ENCODE data around the gene MR1.

Gene MR1

DNA sequence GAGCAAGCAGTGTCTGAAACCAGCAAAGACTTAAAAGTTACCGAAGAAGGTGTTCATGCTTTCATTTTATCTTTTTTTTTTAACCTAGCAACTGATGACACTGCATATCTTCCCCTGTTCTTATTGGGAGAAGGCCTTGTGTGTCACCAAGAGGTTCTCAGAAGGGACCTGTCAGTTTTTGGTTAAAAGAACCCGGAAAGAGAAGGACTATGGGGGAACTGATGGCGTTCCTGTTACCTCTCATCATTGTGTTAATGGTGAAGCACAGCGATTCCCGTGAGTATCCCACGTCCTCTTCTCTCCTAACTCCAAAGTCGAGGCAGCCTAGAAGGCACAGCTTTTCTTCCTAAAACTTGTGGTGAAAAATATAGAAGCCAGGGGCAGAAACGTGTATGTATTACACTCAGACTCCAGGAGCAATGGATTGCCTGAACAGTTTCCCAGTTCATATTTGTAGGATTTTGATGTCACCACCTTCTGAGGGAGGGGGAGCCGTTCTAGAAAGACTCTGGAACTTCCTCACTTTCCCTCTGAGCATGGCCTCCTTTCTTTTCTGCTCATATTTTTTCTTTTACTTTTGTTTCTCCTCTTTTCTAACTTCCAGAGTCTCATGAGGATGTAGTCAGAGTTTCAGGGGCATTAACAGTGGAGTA is at the start of gene MR1:
TSS of gene MR1 (plus strand) at position 185 of the 653 bp plus-strand sequence. CDS start at position 210, 25 bp downstream.
- DNase-seq (ENCODE audit: low read depth in 2 of 2) = no peak

DNA sequence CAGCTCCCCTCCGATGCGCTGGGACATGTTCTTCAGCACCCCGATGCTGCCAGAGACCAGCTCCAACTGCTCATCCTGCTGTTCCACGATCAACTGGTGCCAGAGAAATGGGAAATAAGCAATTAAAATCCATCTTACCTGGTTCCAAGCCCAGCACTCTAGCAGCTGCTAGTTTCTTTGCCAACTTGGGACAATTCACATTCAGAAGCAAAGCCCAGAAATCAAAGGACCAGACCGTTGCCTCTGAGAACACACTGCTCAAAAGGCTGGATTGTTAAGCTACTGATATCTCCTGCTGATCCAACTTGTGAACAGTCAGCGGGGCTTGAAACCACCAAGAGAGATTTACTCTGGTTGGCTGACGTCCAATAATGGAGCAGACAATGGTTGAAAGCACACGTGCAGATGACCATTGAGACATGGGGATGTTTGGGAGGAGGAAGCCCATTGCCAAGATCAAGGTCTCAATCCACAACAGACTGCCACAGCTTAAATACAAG is 45.5 kb upstream of the MR1 start:
- no peak for DNase-seq (ENCODE audit: low read depth in 2 of 2)

GRCh38 chr1:180994262-180994661 is 39.5 kb upstream of the MR1 start:
- DNase-seq (ENCODE audit: low read depth in 2 of 2) = no peak

DNA sequence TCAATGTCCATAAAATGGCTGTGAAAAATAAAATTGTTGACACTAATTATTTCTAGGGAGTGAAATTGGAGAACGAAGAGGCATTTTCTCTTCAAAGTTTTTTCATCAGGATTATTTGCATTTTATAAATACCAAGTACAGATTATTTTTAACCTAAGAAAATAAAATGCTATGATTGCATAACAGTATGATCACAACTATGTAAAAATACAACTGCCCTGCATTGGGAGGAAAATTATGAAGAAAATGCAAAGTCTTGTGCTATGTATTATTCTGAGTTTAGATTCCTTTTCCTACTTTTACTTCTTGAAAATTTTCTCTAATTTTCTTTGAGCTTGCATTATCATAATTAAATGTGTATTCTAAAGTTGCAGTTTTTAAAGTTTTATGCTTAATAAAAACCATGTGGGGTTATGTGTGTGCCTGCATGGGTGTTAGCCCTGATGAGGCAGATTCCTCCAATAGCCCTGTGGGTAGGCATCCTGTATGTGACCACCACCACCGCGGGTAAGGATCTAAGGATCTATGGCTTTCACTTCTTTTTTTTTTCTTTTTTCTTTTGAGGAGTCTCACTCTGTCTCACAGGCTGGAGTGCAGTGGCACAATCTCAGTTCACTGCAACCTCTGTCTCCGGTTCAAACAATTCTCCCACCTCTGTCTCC is 35.8 kb upstream of the MR1 start:
- no peak for DNase-seq (ENCODE audit: low read depth in 2 of 2)

DNA sequence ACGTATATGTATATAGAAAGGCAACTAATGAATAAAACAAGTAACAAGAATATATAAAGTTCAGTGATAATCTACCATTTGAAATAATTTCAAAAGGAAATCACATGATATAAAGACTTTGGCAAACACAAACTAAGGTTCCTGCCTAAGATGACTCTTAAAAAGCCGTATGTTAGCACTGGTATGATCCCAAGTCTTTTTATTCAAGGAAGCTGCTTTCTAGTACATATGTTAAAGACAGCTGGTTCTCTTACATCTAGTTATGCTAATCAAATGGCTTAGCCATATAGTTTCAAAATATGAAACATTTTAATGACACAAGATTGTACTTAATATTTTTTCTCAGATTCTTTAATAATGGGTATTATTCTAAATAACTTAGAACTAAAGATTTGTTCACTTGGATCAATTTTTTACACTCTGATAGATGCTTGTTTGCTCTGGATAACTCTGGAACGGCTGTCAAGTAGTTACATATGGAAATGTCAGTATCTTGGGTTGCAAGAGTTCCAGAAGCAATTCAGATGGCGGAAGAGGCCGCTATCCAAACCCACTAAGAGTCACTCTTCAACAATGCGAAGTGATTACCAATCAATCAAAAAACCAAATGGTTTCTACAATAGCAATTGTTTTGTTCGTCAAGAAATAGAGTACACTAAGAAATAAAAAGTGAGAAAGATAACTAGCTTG is 32.5 kb upstream of the MR1 start:
- DNase-seq (ENCODE audit: low read depth in 2 of 2) = no peak

DNA sequence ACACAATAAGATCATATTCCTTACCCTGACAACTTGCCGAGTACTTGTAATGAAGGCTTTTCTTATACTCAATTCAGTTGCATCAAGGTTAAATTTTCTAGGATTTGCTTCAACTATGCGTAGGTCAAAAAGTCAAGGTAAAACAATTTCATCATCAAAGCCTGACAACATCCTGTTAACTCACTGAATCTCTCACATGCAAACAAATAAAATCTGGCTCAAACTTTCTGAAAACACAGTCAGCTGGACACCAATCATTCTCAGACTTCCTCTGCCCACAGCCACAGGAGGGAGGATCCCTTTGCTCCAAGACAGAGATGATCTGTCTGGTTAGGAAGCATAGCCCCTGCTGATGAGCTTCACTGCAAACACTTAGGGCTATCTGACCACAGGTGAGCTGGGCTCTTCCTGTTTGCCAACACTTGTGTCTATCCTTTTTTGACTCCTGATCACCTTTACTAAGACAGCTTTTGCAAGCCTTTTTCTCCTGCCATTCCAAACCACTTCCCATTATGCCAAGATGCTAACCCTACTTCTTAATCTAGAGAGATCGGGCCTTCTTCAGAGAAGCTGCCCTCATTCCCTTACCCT is 31.1 kb upstream of the MR1 start:
- no peak for DNase-seq (ENCODE audit: low read depth in 2 of 2)

GRCh38 chr1:181010789-181011188 is 23.0 kb upstream of the MR1 start:
- no peak for DNase-seq (ENCODE audit: low read depth in 2 of 2)

DNA sequence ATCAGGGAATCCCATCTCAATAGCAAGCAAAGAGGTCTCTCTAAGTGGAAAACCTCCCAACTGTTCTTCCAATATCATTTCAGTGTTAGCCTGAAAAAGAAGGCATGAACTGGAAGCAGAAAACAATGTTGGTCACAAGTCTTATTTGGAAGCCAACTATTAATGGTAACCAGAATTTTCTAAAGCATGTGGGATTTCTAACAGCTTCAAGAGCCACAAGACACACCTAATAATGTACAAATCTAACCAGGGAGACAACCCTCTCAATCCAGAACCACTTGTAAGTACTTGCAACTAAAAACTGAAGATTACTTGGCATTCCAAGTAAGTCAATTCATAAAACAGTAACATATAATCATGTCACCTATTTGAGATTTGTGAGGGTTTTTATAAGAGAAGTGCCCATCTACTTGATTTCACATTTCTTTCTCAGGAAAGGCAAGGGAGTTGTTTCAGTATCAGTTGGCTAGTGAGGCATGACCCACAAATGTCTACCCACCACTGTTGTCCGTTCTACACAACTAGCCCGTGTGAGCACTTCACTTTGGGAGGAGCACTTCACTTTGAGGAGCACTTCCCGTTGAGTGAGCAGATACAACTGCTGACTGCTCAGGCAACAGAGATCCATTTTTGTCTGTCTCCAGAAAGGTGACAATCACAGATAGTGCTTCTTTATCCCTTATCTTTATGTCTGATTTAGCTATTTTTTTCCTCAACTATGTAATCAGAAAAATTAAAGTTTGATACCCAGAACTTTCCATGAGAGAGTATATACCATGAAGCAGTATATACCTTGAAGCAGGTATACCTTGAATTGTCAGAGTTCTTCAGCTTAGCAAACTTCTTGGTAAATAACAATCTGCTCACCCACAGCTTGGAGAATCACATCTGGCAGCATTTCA is 22.2 kb upstream of the MR1 start:
- DNase-seq (ENCODE audit: low read depth in 2 of 2) = no peak

GRCh38 chr1:181012203-181012745 is 21.5 kb upstream of the MR1 start:
- DNase-seq (ENCODE audit: low read depth in 2 of 2) = no peak

- DNase-seq (ENCODE audit: low read depth in 2 of 2) = no peak
Observed at GRCh38 chr1:181013144-181013543, 20.6 kb upstream of the MR1 start.

- no peak for DNase-seq (ENCODE audit: low read depth in 2 of 2)
Observed at GRCh38 chr1:181014477-181015250, 19.1 kb upstream of the MR1 start.

GRCh38 chr1:181015251-181015615 is 18.6 kb upstream of the MR1 start:
- DNase-seq (ENCODE audit: low read depth in 2 of 2) = no peak

DNA sequence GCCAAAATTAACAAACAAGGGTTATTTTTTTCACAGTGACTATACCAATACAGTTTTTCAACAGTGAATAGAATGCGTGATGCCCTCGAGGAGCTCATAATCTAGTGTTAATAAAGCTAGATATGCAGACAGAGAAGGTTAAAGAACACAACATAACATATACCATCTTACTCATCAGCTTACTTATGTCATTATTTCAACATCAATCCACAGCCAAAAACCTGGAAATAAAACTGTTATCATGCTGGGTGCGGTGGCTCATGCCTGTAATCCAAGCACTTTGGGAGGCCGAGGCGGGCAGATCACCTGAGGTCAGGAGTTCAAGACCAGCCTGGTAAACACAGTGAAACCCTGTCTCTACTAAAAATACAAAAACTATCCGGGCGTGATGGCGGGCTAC is 17.2 kb upstream of the MR1 start:
- DNase-seq (ENCODE audit: low read depth in 2 of 2) = no peak

DNA sequence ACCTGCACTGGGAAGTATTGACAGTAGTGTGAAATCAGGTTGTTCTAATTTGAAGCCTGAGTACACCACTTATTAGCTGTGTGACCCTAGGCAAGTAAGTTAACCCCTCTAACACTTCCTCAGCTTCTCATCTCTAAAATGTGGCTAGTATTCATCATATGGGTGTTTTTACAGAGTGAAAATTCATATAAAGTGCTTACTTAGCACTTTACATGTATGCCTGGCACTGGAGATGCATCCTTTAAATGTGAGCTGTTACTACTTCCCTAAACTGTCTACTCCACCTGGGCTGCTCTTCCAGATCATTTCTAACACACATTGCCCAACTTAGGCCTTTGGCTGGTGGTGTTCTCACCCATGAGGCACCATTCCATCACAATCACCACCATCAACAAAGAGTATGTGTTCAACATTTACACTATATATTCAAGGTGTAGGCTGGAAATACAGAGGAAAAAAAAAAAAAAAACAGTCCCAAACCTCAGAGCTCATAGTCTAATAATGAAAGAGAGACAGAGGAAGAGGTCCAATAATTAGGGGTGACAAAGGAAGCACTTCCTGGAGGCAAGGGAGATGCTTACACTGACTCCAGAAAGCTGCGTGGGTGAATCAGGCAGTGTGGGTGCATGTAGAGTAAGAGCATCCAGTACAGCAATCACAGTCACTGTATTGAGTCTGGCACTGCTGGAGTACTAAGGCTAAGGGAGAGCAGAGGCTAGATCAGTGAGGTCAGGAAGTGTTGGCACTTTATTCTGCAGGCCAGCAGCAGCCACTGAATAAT is 14.7 kb upstream of the MR1 start:
- no peak for DNase-seq (ENCODE audit: low read depth in 2 of 2)

DNA sequence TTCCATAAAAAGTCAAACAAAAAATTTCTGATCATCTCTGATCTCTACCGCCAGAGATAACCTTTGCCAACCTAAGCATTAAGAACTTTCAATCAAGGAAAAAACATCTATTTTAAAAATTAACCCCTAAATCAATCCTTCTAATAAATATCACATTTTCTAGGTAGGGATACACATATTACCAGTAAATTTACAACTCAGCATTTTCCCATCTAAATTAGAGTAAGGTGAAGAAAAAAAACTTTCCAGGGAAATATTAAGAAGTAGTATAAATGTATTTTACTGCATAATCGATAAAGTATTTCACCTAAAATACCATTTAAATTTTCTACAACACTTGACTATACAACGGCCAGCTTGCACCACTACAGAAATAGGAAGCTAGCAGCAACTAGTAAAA is 12.6 kb upstream of the MR1 start:
- no peak for DNase-seq (ENCODE audit: low read depth in 2 of 2)

GRCh38 chr1:181021811-181022434 is 11.9 kb upstream of the MR1 start:
- peak in 1 of 2 donors; percentile 54 for DNase-seq (ENCODE audit: low read depth in 2 of 2)

GRCh38 chr1:181023265-181024057 is 10.3 kb upstream of the MR1 start:
- DNase-seq (ENCODE audit: low read depth in 2 of 2) = no peak

DNA sequence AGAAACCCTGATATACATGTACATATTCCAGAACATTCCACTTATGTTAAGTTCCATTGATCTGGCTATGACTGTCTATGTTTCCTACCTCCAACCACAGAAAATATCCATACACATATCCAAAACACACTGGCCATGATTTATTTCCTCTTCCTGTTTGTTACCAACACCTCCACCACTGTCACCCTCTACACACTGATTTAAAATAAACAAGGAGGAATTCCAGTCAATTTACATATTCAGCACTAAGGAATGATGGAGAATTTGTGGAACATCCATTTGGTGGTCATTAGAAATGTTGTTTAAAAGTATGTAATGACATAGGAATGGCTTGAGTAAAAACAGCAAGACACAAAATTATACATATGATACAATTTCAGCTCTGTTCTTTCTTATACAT is 5.6 kb upstream of the MR1 start:
- no peak for DNase-seq (ENCODE audit: low read depth in 2 of 2)

All from stimulated activated CD4-positive, alpha-beta T cell treated with anti-CD3 and anti-CD28 coated beads, Interleukin-1b, Interleukin-23, amount 100 ng/mL, for 1 hour (primary cell).